Anterior cingulate cortex (tissue), 58 donors: ENCODE measurements around the gene THTPA.
"Not testable (repeated sequence)": the region's sequence is repeated elsewhere in the genome, so short reads cannot be mapped to it uniquely, and the experiment has no call there.

ENCODE experiments used
- DNase-seq, 58 donors: peaks; one replicate each; lab custom pipeline; 2025; lab: John Stamatoyannopoulos, UW

The THTPA gene

DNA sequence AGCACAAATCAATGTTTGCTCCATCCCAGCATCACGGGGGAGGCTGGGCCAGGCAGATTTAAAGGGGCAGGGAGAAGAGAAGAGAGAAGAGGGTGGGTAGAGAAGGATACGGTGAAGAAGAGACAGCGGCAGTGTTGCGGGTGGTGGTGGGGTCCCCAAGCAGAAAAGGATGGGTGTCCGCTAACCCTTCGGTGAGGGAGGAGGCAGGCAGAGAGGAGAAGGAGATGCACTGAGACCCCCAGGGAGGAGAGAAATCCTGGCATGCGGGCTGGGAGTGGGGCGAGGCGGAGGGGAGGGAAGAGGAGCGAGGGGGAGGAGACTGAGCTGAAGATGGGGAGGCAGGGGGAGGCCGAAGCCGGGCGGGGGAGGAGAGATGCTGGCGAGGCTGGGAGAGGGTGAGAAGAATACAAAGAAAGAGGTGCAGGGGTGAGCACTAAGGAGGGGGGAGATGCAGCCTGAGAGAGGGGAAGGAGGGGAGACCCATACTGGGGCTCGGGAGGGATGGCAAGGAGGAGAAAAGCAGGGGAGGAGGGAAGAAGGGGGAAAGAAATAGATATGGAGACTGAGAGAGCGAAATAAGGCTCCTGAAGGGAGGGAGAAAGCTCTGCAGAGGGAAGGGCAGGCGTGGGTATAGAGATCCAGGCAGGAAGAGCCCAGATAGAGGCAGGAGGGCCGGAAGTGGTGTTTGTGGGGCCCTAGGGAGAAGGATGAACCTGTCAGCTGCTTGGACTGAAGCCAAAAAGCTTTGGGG lies 22.7 kb downstream of the THTPA start, which contains the start of gene JPH4:
Gene JPH4 (minus strand): TSS at position 231 of the 751 bp plus-strand sequence. CDS start 1,337 bp downstream, outside the sequence.
- DNase-seq = peak in 48 of 58 donors; percentile 20 to 89 (median 62)

DNA sequence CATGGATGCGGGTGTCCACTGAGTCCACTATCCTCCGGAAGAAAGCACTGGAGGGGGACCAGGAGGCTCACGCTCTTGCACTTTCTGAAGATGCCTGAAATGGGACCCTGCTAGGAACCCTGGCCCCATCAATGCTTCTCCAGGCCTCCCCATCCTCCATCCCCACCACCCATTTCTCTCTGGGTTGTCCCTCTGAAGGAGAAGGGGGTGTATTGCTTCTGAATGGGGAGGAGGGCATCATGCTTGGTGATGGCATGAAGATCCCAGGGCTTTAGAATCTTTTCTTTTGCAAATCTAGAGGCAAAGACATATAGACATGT lies 23.2 kb downstream of the THTPA start:
- DNase-seq = no peak

DNA sequence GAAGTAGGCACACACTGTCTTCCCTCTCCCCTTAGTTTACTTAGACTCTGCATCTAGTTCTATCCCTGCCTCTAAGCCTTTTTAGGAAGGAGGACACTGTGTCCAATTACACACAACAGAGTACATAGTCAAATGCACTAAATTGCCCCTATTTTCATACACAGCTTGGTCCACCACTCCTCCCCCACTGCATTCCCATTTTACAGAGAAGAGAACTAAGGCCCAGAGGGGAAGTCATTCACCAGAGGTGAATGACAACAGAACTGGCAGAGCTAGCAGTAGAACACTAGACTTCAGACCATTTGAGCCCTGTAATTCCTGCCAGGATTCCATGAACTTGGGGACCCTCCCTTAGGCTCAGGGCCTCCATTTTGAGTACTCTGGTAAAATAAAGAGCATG lies 23.7 kb downstream of the THTPA start:
- DNase-seq = no peak

DNA sequence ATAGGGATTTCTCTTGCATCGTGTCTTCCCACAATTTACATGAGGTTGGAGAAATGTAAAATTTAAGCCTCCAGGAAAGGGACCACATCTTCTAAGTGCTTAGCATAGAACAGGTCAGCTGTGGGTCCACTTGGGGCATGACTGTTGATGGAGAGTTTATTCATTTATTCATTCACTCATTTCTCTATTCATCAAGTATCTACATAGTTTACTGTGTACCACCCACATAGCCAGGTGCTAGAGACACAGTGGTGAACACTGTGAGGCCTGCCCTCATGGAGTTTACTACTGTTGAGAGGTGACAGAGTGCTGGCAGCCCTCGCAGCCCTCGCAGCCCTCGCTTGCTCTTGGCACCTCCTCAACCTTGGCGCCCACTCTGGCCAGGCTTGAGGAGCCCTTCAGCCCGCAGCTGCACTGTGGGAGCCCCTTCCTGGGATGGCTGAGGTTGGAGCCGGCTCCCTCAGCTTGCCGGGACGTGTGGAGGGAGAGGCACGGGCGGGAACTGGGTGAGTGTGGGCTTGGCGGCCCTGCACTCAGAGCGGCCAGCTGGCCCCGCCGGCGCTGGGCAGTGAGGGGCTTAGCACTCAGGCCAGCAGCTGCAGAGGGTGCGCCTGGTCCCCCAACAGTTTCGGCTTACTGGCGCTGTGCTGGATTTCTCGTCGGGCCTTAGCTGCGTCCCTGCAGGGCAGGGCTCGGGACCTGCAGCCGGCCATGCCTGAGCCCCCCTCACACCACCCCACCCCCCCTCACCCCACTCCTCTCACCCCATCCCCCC lies 24.3 kb downstream of the THTPA start:
- no peak for DNase-seq

DNA sequence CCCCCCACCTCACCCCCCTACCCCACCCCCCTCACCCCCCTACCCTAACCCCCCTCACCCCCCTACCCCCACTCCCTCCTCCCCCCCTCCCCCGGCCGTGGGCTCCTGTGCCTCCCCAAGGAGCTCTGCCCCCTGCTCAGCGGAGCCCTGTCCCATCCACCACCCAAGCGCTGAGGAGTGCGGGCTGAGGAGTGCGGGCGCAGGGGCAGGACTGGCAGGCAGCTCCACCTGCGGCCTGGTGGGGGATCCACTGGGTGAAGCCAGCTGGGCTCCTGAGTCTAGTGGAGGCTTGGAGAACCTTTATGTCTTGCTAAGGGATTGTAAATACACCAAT lies 24.8 kb downstream of the THTPA start:
- no peak for DNase-seq

DNA sequence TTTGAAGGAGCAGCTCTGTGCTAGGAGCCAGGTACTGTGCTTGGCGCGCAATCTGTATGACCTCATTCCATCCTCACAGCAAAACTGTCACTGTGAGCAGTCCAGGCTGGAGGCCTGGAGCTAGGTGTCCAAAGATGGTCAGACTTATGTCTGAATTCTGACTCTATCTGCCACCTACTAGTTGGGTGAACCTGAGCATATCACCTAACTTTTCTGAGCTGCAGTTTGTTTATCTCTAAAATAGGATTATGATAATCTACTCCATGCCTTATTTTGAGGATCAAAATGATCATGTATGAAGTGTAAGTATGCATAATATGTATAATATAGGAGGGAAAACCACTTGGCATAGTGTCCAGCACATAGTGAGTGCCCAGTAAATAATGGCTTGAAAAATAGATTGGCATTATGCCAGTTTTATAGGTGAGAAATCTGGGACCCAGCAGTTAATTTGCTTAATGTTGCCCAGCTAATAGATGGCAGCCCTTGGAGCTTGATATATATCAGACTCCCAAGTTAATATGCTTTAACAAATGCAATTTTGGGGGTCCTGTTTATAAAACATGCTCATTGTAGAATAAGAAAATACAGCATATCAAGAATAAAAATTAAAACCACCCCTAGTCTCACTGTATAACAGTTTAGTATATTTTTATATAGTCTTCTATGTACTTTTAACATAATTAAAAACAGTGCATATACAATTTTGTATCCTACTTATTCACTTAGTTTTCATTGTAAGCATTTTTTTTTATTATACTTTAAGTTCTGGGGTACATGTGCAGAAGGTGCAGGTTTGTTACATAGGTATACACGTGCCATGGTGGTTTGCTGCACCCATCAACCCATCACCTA lies 27.1 kb downstream of the THTPA start:
- DNase-seq = no peak

DNA sequence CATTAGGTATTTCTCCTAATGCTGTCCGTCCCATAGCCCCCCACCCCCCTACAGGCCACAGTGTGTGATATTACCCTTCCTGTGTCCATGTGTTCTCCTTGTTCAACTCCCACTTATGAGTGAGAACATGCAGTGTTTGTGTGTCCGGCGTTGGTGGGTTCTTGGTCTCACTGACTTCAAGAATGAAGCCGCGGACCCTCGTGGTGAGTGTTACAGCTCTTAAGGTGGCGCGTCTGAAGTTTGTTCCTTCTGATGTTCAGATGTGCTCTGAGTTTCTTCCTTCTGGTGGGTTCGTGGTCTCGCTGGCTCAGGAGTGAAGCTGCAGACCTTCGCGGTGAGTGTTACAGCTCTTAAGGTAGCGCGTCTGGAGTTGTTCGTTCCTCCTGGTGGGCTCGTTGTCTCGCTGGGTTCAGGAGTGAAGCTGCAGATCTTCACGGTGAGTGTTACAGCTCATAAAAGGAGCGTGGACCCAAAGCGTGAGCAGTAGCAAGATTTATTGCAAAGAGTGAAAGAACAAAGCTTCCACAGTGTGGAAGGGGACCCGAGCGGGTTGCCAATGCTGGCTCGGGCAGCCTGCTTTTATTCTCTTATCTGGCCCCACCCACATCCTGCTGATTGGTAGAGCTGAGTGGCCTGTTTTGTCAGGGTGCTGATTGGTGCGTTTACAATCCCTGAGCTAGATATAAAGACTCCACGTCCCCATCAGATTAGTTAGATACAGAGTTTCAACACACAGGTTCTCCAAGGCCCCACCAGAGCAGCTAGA lies 27.9 kb downstream of the THTPA start:
- not testable (repeated sequence) for DNase-seq

DNA sequence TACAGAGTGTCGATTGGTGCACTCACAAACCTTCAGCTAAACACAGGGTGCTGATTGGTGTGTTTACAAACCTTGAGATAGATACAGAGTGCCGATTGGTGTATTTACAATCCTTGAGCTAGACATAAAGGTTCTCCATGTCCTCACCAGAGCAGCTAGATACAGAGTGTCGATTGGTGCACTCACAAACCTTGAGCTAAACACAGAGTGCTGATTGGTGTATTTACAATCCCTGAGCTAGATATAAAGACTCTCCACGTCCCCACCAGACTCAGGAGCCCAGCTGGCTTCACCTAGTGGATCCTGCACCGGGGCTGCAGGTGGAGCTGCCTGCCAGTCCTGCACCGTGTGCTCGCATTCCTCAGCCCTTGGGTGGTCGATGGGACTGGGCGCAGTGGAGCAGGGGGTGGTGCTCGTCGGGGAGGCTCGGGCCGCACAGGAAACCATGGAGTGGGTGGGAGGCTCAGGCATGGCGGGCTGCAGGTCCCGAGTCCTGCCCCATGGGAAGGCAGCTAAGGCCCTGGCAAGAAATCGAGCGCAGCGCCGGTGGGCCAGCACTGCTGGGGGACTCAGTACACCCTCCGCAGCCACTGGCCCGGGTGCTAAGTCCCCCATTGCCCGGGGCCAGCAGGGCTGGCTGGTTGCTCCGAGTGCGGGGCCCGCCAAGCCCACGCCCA lies 28.6 kb downstream of the THTPA start:
- not testable (repeated sequence) for DNase-seq

DNA sequence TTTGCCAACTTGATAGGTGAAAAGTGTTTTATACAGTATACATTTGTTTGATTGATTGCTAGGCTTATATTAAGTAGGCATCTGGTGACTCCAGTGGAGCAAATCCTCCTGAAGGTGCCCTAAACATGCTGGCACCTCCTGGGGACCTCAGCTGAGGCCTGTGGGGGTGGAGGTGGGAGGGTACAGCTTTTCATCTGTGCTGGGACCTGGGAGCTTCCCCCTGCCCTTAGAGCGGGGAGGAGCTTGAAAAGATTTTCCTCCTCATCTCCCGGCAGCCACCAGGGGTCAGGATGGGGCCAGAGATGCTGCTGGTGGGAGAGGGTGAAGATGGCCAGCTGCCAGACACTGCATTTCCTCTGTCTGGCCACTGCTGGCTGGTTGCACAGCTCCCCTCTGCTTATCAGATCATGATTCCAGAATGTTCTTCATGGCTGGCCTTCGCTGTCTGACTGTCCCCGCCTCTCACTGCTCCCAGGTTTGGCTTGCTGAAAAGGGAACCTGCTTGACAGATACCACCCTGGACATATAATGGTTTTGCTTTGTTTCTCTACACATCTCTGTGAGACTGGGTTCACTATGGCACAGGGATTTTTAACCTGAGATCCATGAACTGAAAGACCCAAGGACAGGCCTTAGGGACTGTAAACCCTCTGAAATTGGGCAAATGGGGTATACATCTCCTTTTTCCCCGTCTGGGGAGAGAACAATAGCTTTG lies 33.0 kb downstream of the THTPA start:
- peak in 55 of 58 donors; percentile 11 to 89 (median 75) for DNase-seq

DNA sequence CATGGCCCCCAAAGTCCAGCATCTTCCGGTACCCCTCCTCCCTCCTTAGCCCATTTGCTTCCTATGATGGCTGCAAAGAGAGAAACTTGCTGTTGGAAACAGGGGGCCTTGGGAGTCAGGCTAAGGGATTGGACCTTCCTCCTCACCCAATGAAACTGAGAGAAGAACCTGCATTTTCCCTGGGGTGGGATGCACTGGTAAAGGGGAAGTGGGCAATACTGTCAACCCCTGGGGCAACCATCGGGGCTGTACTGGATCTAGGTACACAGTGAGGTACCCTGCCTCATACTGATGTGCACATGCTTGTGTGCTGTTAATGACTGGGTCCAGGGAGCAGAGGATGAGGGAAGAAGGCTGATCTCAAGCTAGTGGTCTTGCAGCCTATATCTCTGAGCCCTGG lies 33.5 kb downstream of the THTPA start:
- DNase-seq = no peak

DNA sequence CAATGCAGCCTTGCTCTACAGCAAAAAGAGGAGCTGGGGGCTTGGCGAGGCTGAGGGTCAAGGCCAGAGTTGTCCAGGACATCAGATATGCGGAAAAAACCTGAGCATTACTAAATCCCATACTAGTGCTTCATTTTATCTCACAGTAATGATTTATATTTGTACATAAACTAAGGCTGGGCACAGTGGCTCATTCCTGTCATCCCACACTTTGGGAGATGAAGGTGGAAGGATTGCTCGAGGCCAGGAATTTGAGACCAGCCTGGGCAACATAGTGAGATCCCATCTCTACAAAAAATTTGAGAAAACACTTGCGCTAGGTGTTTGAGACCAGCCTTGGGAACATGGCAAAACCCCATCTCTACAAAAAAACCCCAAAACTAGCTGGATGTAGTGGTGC lies 34.1 kb downstream of the THTPA start:
- DNase-seq = no peak

DNA sequence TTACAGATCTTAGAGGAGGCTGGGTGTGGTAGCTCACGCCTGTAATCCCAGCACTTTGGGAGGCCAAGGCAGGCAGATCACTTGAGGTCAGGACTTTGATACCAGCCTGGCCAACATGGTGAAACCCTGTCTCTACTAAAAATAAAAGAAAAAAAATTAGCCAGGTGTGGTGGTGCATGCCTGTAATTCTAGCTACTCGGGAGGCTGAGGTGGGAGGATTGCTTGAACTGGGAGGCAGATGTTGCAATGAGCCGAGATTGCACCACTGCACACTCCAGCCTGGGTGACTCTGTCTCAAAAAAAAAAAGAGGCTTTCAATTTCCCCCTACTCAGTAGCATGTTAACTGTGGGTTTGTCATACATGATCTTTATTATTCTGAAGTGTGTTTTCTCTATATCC lies 38.1 kb downstream of the THTPA start:
- DNase-seq = not testable (repeated sequence)

DNA sequence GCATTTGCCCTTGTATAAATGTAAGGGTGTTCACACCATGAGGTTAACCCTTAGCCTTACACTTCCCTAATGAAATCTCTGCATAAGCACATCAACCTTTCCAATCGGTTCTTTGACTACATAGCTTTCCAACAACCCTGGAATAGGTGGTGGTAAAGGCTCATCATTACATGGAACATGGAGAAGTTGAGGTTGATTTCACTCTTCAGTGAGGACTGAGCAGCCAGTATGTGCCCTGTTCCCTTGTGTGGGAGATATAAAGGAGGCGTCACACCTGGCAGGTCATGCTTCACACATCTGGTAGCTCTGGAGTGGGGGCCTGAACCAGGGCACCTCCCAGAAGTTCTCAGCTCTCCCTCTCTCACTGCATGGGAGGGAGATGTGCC lies 44.2 kb downstream of the THTPA start:
- no peak for DNase-seq

DNA sequence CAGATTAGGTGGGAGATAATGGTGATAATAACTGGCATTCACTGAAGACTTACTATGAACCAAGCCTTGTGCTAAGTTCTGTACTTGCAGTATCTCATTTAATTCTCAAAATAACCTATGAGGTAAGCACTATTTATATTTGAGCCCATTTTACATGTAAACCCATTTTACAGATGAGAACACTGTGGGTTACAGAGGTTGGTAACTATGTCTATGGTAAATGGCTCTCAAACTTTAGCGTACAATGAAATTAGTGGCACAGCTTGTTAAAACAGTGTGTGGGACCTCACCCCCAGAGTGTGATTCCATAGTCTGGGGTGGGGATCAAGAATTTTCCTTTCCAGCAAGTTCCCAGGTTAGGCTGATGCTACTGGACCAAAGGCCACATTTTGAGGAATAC lies 44.7 kb downstream of the THTPA start:
- no peak for DNase-seq

DNA sequence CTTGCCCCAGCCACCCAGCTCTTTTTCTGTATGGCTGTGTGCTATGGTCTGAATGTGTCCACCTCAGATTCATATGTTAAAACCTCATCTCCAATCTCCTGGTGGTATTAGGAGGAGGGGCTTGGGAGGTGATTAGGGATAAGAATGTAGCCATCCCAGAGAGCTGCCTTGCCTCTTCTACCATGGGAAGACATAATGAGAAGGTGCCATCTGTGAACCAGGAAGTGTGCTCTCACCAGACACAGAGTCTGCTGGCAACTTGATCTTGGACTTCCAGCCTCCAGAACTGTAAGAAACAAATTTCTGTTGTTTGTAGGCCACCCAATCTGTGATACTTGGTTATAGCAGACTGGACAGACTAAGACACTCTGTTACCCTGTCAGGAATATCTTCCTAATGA lies 45.4 kb downstream of the THTPA start:
- DNase-seq = no peak

DNA sequence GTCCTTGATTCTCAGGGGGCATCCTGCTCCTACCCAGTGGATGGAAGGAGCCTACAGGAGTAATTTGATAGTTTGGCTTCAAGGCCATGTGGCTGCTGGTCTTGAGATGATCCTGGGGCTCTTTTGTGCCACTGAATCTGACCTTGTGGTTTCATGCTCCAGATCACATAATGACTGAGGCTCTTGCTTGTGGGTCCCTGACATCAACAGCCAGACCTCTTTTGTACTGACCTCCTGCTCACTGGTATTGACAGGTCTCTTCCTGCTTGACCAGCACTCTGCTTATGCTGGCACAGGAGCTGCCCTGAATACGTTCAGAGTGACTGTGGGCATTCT lies 45.7 kb downstream of the THTPA start:
- DNase-seq = no peak

DNA sequence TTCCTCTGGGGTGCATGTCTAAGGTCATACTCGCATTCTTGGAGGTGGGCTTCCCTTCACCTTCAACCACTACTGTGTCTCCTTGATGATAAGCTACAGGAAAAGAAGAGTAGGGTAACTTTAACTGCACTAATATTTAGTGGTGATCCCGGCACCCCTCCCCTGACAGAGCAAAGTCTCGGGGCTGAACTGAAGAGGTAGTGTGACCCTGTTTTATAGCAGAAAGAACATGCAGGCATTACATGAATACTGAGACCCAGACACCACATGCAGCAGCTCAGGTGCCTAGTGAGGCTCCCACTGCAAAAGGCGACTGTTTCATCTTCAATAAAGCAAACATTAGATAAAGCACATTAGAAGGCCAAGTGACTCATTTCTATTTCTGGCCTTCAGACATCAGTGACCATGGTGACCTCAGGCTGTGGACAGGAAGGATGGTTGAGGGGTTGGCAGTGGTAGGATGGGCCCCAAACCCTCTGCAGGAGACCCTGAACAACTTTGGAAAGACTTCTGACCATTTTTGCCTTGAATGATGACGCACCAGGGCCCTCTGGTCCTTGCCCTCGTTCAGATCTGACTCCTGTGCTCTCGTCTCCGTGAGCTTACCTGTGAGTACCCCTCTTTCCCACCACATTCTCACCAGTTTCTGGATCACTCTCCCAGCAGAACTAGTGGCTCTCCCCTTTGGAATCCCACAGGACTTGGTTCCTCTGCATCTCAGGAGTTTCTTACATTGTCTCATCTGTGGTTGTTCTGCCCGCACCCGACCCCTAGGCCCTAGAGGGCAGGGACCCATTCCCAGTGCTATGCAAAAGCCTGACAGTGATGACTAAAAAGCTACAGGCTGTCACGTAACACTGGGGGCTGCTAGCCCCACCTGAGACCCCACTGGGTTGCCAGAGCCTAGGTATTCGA lies 46.4 kb downstream of the THTPA start:
- DNase-seq = no peak

DNA sequence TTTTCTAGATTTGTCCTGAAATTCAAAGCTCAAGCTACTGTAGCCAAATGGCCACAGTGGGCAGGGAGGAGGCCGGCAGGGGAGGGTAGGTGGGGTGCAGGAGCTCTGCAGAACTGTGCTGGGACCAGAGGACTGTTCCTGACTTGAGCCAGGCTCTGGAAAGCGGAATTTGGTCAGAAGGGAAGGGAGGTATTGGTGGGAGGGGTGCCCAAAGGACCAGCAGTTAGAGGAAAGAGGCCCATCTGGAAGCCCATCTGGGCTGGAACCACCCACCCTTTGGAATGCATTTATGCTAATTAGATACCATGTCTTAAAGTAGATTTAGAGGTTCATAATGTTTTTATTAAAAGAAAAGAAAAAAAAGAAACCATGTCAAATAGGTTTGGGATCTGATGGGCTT lies 47.0 kb downstream of the THTPA start:
- no peak for DNase-seq
